Progenitor cell of endocrine pancreas (in vitro differentiated cells): ENCODE results near the gene CELF4. TPM values are rescaled to one million over a fixed set of nuclear protein-coding genes. Genes with fewer than 3 reads are reported as not detected.

Source experiments
- DNase-seq: peaks from one replicate; pipeline ENCODE4 v3.0.0; 2021; ENCODE audit warnings: low spot score; ENCODE audit not compliant: unreplicated experiment
- H3K27ac Mint-ChIP-seq: 2 replicates; pipeline ENCODE4 v1.8.0; 2021; ENCODE audit warnings: mild to moderate bottlenecking, moderate library complexity, mixed read lengths
- H3K27me3 Mint-ChIP-seq: 2 replicates; pipeline ENCODE4 v1.8.0; 2021; ENCODE audit warnings: mixed read lengths
- H3K36me3 Mint-ChIP-seq: 2 replicates; pipeline ENCODE4 v1.8.0; 2022; ENCODE audit warnings: mixed read lengths; ENCODE audit not compliant: insufficient read depth
- H3K4me1 Mint-ChIP-seq: 2 replicates; pipeline ENCODE4 v1.8.0; 2021; ENCODE audit warnings: low read depth, mixed read lengths
- H3K4me3 Mint-ChIP-seq: 2 replicates; pipeline ENCODE4 v1.8.0; 2021; ENCODE audit warnings: low read depth, mild to moderate bottlenecking, moderate library complexity, mixed read lengths
- H3K9me3 Mint-ChIP-seq: 2 replicates; pipeline ENCODE4 v1.8.0; 2021; ENCODE audit warnings: low read depth, mixed read lengths
- CTCF ChIP-seq: fragments of 200-600 bp; sonication (generic); IDR thresholded peaks from one replicate; pipeline ENCODE4 v1.5.0; 2021; ENCODE audit warnings: antibody characterized with exemption, mild to moderate bottlenecking; ENCODE audit not compliant: unreplicated experiment
- total RNA-seq: library from RNA; stranded (reverse); gene quantifications from 2 replicates; pipeline ENCODE4 v1.2.1, GENCODE V29; 2021

The CELF4 gene
- total RNA-seq, 1 donor from 2014 or later: 4.6 TPM

- no peak for DNase-seq
- TF ChIP-seq CTCF: no peak
- Mint-ChIP-seq H3K36me3 (no peaks in the 10 kb centered on the region), H3K4me3 (no peak overlapping the region), H3K27ac (no peak overlapping the region), H3K27me3 (peaks cover 11% of the 10 kb centered on the region), H3K4me1 (peaks cover 2% of the 10 kb centered on the region), H3K9me3 (no peaks in the 10 kb centered on the region)
These were observed 233.4 kb downstream of the CELF4 start for GRCh38 chr18:37332219-37332618.

- H3K4me3 Mint-ChIP-seq: no peak overlapping the region
- no peak overlapping the region for H3K27ac Mint-ChIP-seq
- no peak for DNase-seq
- TF ChIP-seq CTCF: no peak
- no peaks in the 10 kb centered on the region for H3K9me3 Mint-ChIP-seq
- peaks cover 2% of the 10 kb centered on the region for H3K4me1 Mint-ChIP-seq
- peaks cover 23% of the 10 kb centered on the region for H3K27me3 Mint-ChIP-seq
- H3K36me3 Mint-ChIP-seq: no peaks in the 10 kb centered on the region
These were observed 235.4 kb downstream of the CELF4 start for GRCh38 chr18:37330173-37330572.

GRCh38 chr18:37328946-37329719, 236.5 kb downstream of the CELF4 start:
- no peak for DNase-seq
- Mint-ChIP-seq H3K27me3 (peaks cover 23% of the 10 kb centered on the region), H3K27ac (no peak overlapping the region), H3K36me3 (no peaks in the 10 kb centered on the region), H3K9me3 (no peaks in the 10 kb centered on the region), H3K4me3 (no peak overlapping the region), H3K4me1 (no peaks in the 10 kb centered on the region)
- TF ChIP-seq CTCF: no peak

GRCh38 chr18:37327063-37327577, 238.5 kb downstream of the CELF4 start:
- no peak for DNase-seq
- Mint-ChIP-seq H3K4me1 (no peaks in the 10 kb centered on the region), H3K27ac (no peak overlapping the region), H3K27me3 (peaks cover 32% of the 10 kb centered on the region), H3K4me3 (no peak overlapping the region), H3K36me3 (no peaks in the 10 kb centered on the region), H3K9me3 (no peaks in the 10 kb centered on the region)
- no peak for TF ChIP-seq CTCF

- no peak for DNase-seq
- peak; percentile 68 for TF ChIP-seq CTCF
- Mint-ChIP-seq H3K4me1 (no peaks in the 10 kb centered on the region), H3K4me3 (no peak overlapping the region), H3K27ac (no peak overlapping the region), H3K36me3 (no peaks in the 10 kb centered on the region), H3K9me3 (no peaks in the 10 kb centered on the region), H3K27me3 (peaks cover 26% of the 10 kb centered on the region)
These were observed 243.0 kb downstream of the CELF4 start for GRCh38 chr18:37322492-37323035.
